K562 (cell line): ENCODE data around the gene CYLD. TPM values are rescaled to one million over a fixed set of nuclear protein-coding genes. Genes with fewer than 3 reads are reported as not detected.

Source experiments
- ATAC-seq: fragments of 200-7000 bp; cut with Tn5 transposase; 3 replicates; pipeline ENCODE4 v1.9.1; 2020; ENCODE audit warnings: moderate library complexity
- BruUV-seq: library from RNA; stranded (reverse); fragments of 400-500 nt; replicated peaks from 2 replicates; lab custom pipeline; 2021; lab: Mats Ljungman, UMichigan
- CTCF ChIA-PET: fragments of 300-600 bp; formaldehyde crosslinking; extraction: SDS; loops from one replicate; lab custom pipeline; 2021; ENCODE audit warnings: low intra/inter-chr PET ratio; lab: Yijun Ruan, JAX
- POLR2A ChIA-PET: fragments of 300-600, 350-650 bp; sonication (Branson Sonifier 250); formaldehyde crosslinking; extraction: SDS; loops from one replicate; lab custom pipeline; 2021; ENCODE audit warnings: antibody characterized with exemption, inconsistent platforms; lab: Yijun Ruan, JAX
- DNase-seq, 4 experiments: peaks; one replicate each; pipeline versions ENCODE4 v3.0.0 to v3.0.0-alpha.2; 2011 to 2018; ENCODE audit warnings: low spot score in 3 of 4, mixed read lengths in 3 of 4; ENCODE audit errors: extremely low read depth in 1 of 4
- FAIRE-seq: peaks from 2 replicates; lab custom pipeline; 2011; peaks lifted over from hg19 to GRCh38; lab: Jason Lieb, UNC
- H2AFZ ChIP-seq: 2 replicates; pipeline ENCODE4 v1.6.0; 2011; ENCODE audit warnings: low read depth, low read length, control low read depth, inconsistent platforms
- H3K27ac ChIP-seq: fragments of 200-600 bp; 3 replicates; pipeline ENCODE4 v1.8.0; 2011; ENCODE audit warnings: low read depth, mild to moderate bottlenecking, control low read depth, inconsistent platforms, low read length, moderate library complexity, mixed read lengths; ENCODE audit errors: extremely low read depth
- H3K27me3 ChIP-seq, 2 experiments: fragments of 300-600 bp in 1 of 2; 2 replicates in 1 of 2; 3 replicates in 1 of 2; pipeline versions ENCODE4 v1.6.0 to v1.8.0; 2011; ENCODE audit warnings: inconsistent platforms in 2 of 2, low read length in 2 of 2, mild to moderate bottlenecking in 1 of 2, mixed read lengths in 1 of 2, moderate library complexity in 1 of 2; ENCODE audit not compliant: control insufficient read depth in 2 of 2, insufficient read depth in 2 of 2
- H3K36me3 ChIP-seq: fragments of 300-600 bp; 3 replicates; pipeline ENCODE4 v1.8.0; 2011; ENCODE audit warnings: mild to moderate bottlenecking, low read length, inconsistent platforms; ENCODE audit not compliant: control insufficient read depth, insufficient read depth
- H3K4me1 ChIP-seq, 2 experiments: fragments of 200-600 bp in 1 of 2; replicated peaks in 1 of 2; 2 replicates in 1 of 2; 3 replicates in 1 of 2; pipeline versions ENCODE4 v1.5.1 to v1.8.0; 2011; ENCODE audit warnings: inconsistent platforms in 2 of 2, low read length in 2 of 2, mild to moderate bottlenecking in 1 of 2, mixed read lengths in 1 of 2, moderate library complexity in 1 of 2; ENCODE audit not compliant: control insufficient read depth in 2 of 2, insufficient read depth in 2 of 2
- H3K4me2 ChIP-seq: 2 replicates; pipeline ENCODE4 v1.6.1; 2011; ENCODE audit warnings: low read length, control low read depth, inconsistent platforms, mixed read lengths; ENCODE audit not compliant: insufficient read depth
- H3K4me3 ChIP-seq: fragments of 200-600 bp; sonication (generic), shearing (Covaris generic); 2 replicates; pipeline ENCODE4 v1.5.1; 2016; ENCODE audit warnings: control low read depth, inconsistent platforms
- H3K79me2 ChIP-seq: fragments of 200-600 bp; 3 replicates; pipeline ENCODE4 v1.8.0; 2011; ENCODE audit warnings: low read length, inconsistent platforms; ENCODE audit not compliant: control insufficient read depth, insufficient read depth
- H3K9ac ChIP-seq, 2 experiments: 2 replicates each; pipeline versions ENCODE4 v1.6.0 to v1.6.1; 2011; ENCODE audit warnings: low read depth in 2 of 2, low read length in 2 of 2, control low read depth in 1 of 2, inconsistent platforms in 1 of 2, mild to moderate bottlenecking in 1 of 2, mixed read lengths in 1 of 2; ENCODE audit not compliant: insufficient read depth in 1 of 2
- H3K9me1 ChIP-seq: one replicate; pipeline ENCODE4 v1.6.0; 2011; ENCODE audit warnings: inconsistent platforms, mild to moderate bottlenecking, low read length, moderate library complexity; ENCODE audit not compliant: control insufficient read depth, insufficient read depth
- H3K9me3 ChIP-seq: replicated peaks from 2 replicates; pipeline ENCODE4 v1.5.1; 2011; ENCODE audit warnings: low read depth, low read length, inconsistent platforms; ENCODE audit not compliant: control insufficient read depth, insufficient read depth
- H4K20me1 ChIP-seq: replicated peaks from 2 replicates; pipeline ENCODE4 v1.6.1; 2011; ENCODE audit warnings: low read length, inconsistent platforms, mixed read lengths; ENCODE audit not compliant: control insufficient read depth, insufficient read depth
- DEAF1 ChIP-seq: fragments of 450-650 bp; formaldehyde crosslinking; IDR thresholded peaks from 2 replicates; pipeline ENCODE4 v1.4.0; 2020; ENCODE audit warnings: mild to moderate bottlenecking, moderate library complexity
- ETS1 ChIP-seq: conservative IDR thresholded peaks from 2 replicates; pipeline ENCODE4 v1.6.1; 2011; ENCODE audit warnings: low read depth, mild to moderate bottlenecking, low read length; ENCODE audit not compliant: control insufficient read depth
- GTF2A2 ChIP-seq: IDR thresholded peaks from 2 replicates; pipeline ENCODE4 v1.6.1; 2016; ENCODE audit warnings: mild to moderate bottlenecking, missing genetic modification characterization, missing compliant biosample characterization
- HNRNPK ChIP-seq: fragments of 200-400 bp; formaldehyde crosslinking; IDR thresholded peaks from one replicate; pipeline ENCODE4 v1.6.1; 2018; ENCODE audit warnings: mild to moderate bottlenecking, low read depth, low read length; ENCODE audit not compliant: poor library complexity, severe bottlenecking
- NFIX ChIP-seq: fragments of 250-450 bp; sonication (Bioruptor Pico); IDR thresholded peaks from 2 replicates; pipeline ENCODE4 v1.4.0; 2020; ENCODE audit warnings: low read depth, mild to moderate bottlenecking, moderate library complexity
- TRIM25 ChIP-seq: fragments of 450-650 bp; IDR thresholded peaks from 2 replicates; pipeline ENCODE4 v1.7.0; 2016; ENCODE audit warnings: borderline replicate concordance
- ZNF695 ChIP-seq: fragments of 450-650 bp; formaldehyde crosslinking; IDR thresholded peaks from 2 replicates; pipeline ENCODE4 v1.4.0; 2020; ENCODE audit warnings: mild to moderate bottlenecking, moderate library complexity
- WGBS: fragments of 100-300 bp; shearing (Covaris generic); methylation state at CpG from one replicate; pipeline ENCODE4 v1.1.6; 2016; ENCODE audit warnings: low coverage, mixed read lengths; ENCODE audit not compliant: insufficient coverage; ENCODE audit errors: missing lambda C conversion rate; 5-methylcytosine and 5-hydroxymethylcytosine counted together
- in situ Hi-C: fragments of 300-500 bp; cut with MboI; formaldehyde crosslinking; loops from 4 replicates; pipeline ENCODE4 v1.15.0; 2018; ENCODE audit warnings: inconsistent platforms, mixed read lengths
- intact Hi-C: fragments of 100-400 bp; cut with micrococcal nuclease; formaldehyde crosslinking; loops from 2 replicates; pipeline ENCODE4 v1.14.2; 2022
- polyA plus RNA-seq, 8 experiments: library from polyadenylated mRNA; depleted of rRNA in 4 of 8; stranded (reverse) in 5 of 8; unstranded in 3 of 8; fragments of >200 nt; fragmentation: Nextera tagmentation in 2 of 8; fragmentation: Illumina TruSeq in 1 of 8; extraction: Ambion mirVana in 2 of 8; extraction: Trizol in 1 of 8; gene quantifications; 2 replicates each; pipeline versions ENCODE4 v1.2.1 to v1.2.3, GENCODE V29; 2011 to 2014; ENCODE audit warnings: inconsistent platforms in 1 of 8, missing spikeins in 1 of 8
- total RNA-seq, 7 experiments: library from RNA; depleted of rRNA in 6 of 7; stranded (reverse); fragments of >200 nt in 6 of 7; fragmentation: Illumina TruSeq in 2 of 7; extraction: Trizol in 2 of 7; gene quantifications; 2 replicates each; pipeline versions ENCODE4 v1.2.1 to v1.2.3, GENCODE V29; 2011 to 2021; ENCODE audit warnings: low replicate concordance in 1 of 7

CYLD gene
- total and polyA plus RNA-seq, 9 of the 15 experiments (the other 6 are each of a cell fraction or from before 2014, with no cell fraction given): 3.4 to 7.4 (median 5.3) TPM

DNA sequence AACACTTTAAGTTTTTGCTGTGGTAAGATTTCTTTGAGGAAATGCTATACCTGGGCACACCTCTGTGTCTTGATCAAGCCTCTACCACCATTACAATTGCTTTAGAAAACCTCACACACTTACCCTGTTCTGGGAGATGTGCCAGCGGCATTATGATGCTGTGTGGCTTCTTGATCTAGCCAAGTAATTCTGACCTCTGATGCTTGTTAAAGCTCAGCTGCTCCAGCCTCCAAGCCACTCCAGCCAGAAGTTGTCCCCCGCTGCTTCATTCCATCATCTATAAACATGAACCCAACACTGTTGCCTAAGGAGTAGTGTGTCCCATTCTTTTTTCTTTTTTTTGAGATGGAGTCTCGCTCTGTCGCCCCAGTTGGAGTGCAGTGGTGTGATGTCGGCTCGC, 60.1 kb downstream of the CYLD start (continued):
- TF ChIP-seq ETS1 (no peak), ZNF695 (CRISPR knock-in tag) (no peak), NFIX (no peak)

- DNase-seq: no peak
- CTCF ChIA-PET: no interaction called here
- no peaks in the 10 kb centered on the region for H3K36me3 ChIP-seq
- H3K79me2 ChIP-seq: no peaks in the 10 kb centered on the region
- H2AFZ ChIP-seq: no peak overlapping the region
- no peak for TF ChIP-seq HNRNPK
- TF ChIP-seq DEAF1 (CRISPR knock-in tag): no peak
- TF ChIP-seq GTF2A2: no peak
- no peak for TF ChIP-seq TRIM25
- BruUV-seq: no TSS peak
- intact Hi-C loops: no loop called here
- peaks cover 2 to 18% of the 10 kb centered on the region in 2 experiments; a peak in 2 of 5 replicates for H3K27me3 ChIP-seq
- H3K4me3 ChIP-seq: no peak overlapping the region
- no peak overlapping the region for H3K9ac ChIP-seq
- no peak for FAIRE-seq
- no peak for ATAC-seq
- POLR2A ChIA-PET: no interaction called here
- no peaks in the 10 kb centered on the region for H3K4me1 ChIP-seq
- H3K9me1 ChIP-seq: no peaks in the 10 kb centered on the region
- H3K27ac ChIP-seq: no peak overlapping the region
- in situ Hi-C loops: no loop called here
- H3K9me3 ChIP-seq: no peaks in the 10 kb centered on the region
- H3K4me2 ChIP-seq: no peak overlapping the region
- WGBS: 0% methylated on average over 4 of the region's 8 CpGs
- H4K20me1 ChIP-seq: no peaks in the 10 kb centered on the region; the same call in 1 of the 2 replicates
These were observed 61.1 kb downstream of the CYLD start for GRCh38 chr16:50802961-50803360.
